WI38 (cell line): Measurements from ENCODE around the gene RETREG2.
A peak's percentile ranks its signal among the peaks of the same experiment; 100 is the strongest.

ENCODE experiments used
- H3K4me3 ChIP-seq: 2 replicates; pipeline ENCODE4 v1.5.1; 2011; ENCODE audit warnings: low read depth, mild to moderate bottlenecking, control low read depth, low read length
- CTCF ChIP-seq: IDR thresholded peaks from 2 replicates; pipeline ENCODE4 v1.5.1; 2012; ENCODE audit warnings: low read depth, mild to moderate bottlenecking, control low read depth, low read length

Gene RETREG2

GRCh38 chr2:219228041-219228910 lies 50.2 kb downstream of the RETREG2 start:
- no peak for TF ChIP-seq CTCF
- H3K4me3 ChIP-seq: peak overlapping the region; percentile 90

GRCh38 chr2:219228911-219229304 lies 50.8 kb downstream of the RETREG2 start:
- no peak for TF ChIP-seq CTCF

DNA sequence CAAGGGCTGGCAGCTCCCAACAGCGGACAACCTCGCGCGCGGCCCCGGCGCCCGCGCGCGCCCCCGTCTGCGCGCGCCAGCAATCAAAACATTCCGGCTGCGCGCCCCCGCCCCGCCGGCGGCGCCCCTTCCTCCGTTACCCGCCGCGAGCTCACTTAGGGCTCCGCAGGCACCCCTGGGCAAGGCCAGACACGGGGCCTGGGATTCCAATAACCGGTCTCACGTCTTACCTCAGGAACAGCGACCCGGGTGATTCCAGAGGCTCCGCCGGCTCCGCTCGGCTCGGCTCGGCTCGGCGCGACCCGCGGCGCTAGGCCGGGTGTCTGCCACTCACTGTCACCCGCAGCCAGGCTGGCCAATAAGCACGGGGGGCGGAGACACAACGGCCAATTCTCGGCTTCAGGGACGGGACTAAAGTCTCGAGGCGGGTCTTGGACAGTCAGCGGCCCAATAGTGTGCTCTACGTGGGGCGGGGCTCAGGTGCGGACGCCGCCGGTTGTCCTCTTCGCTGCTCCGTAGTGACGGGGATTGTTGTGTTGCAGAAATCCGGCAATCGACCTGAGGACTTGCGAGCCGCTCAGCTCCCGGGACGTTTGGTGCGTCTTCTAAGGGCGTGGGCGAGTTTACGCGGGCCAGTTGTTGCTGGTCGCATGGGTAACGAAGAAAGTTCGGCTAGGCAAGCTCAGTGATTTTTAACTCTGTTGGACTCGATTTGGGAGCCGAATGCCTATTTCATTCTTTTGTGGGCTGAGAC lies 51.4 kb downstream of the RETREG2 start, which contains the start of the genes ANKZF1 and ATG9A:
TSS of gene ANKZF1 (plus strand) at position 502 of the 754 bp plus-strand sequence. CDS start 452 bp downstream, outside the sequence.
TSS of gene ATG9A (minus strand) at position 332 of the 754 bp plus-strand sequence. CDS start 1,612 bp downstream, outside the sequence.
- peak within 1 kb of the TSS; percentile 90 for H3K4me3 ChIP-seq
- no peak for TF ChIP-seq CTCF

More at GRCh38 chr2:219228911-219229304, 50.8 kb downstream of the RETREG2 start:
- peak overlapping the region; percentile 90 for H3K4me3 ChIP-seq

DNA sequence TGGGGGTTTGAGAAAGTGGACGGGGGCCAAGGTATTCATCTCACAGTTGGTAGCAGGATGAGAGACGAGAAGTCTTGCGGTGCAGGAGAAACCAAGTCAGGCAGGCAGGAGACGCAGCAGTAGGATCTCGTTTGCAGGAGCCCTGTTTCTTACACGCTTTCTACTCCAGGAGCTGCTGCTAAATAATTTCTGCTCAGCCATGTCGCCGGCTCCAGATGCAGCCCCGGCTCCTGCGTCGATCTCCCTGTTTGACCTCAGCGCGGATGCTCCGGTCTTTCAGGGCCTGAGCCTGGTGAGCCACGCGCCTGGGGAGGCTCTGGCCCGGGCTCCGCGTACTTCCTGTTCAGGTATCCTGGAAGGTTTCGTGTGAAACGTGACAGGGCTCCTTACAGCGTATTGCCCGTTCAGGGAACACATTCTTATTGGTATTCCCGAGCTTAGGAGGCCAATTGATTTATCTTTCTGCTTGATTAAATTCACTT lies 52.0 kb downstream of the RETREG2 start:
- no peak for TF ChIP-seq CTCF
- peak overlapping the region; percentile 90 for H3K4me3 ChIP-seq

- H3K4me3 ChIP-seq: no peak overlapping the region
- no peak for TF ChIP-seq CTCF
Measured at GRCh38 chr2:219234331-219234730, 56.3 kb downstream of the RETREG2 start.
